ENCODE measurements around the gene THAP8. TPM values are rescaled to one million over a fixed set of nuclear protein-coding genes. Genes with fewer than 3 reads are reported as not detected.

THAP8 gene
- total and polyA plus RNA-seq, 2 of the 13 experiments (the other 11 are each of a cell fraction or from before 2014, with no cell fraction given) = 1.7 to 3.7 TPM

GRCh38 chr19:36008336-36008978, 45.6 kb downstream of the THAP8 start, which contains the start of gene SYNE4 (continued):
- peak; percentile 6 for TF ChIP-seq CTCF (CRISPR knock-in tag; IDR thresholded peaks at IDR 0.05)
- no peak for TF ChIP-seq DNMT1 (CRISPR knock-in tag; IDR thresholded peaks at IDR 0.05)
- no peak for TF ChIP-seq RBAK (CRISPR knock-in tag; IDR thresholded peaks at IDR 0.05)
- no peak for TF ChIP-seq ZZZ3 (CRISPR knock-in tag; IDR thresholded peaks at IDR 0.05; ENCODE audit: borderline replicate concordance)
- peak; percentile 61; the same call in 1 of the 2 replicates for TF ChIP-seq BORCS8-MEF2B (CRISPR knock-in tag; IDR thresholded peaks at IDR 0.05)
- TF ChIP-seq SAFB2 (CRISPR knock-in tag; IDR thresholded peaks at IDR 0.05; ENCODE audit: borderline replicate concordance, low read depth) = no peak; the same call in 1 of the 2 replicates
- TF ChIP-seq TEAD2 (CRISPR knock-in tag; IDR thresholded peaks at IDR 0.05) = no peak
- TF ChIP-seq RAD21 (CRISPR knock-in tag; IDR thresholded peaks at IDR 0.05) = no peak
- TF ChIP-seq, protein P1, sequence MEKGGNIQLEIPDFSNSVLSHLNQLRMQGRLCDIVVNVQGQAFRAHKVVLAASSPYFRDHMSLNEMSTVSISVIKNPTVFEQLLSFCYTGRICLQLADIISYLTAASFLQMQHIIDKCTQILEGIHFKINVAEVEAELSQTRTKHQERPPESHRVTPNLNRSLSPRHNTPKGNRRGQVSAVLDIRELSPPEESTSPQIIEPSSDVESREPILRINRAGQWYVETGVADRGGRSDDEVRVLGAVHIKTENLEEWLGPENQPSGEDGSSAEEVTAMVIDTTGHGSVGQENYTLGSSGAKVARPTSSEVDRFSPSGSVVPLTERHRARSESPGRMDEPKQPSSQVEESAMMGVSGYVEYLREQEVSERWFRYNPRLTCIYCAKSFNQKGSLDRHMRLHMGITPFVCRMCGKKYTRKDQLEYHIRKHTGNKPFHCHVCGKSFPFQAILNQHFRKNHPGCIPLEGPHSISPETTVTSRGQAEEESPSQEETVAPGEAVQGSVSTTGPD (CRISPR knock-in tag; IDR thresholded peaks at IDR 0.05) = no peak
- no peak for TF ChIP-seq TOE1 (CRISPR knock-in tag; IDR thresholded peaks at IDR 0.05)
- no peak for TF ChIP-seq ZMYM2 (CRISPR knock-in tag; IDR thresholded peaks at IDR 0.05)
- TF ChIP-seq BATF2 (CRISPR knock-in tag; IDR thresholded peaks at IDR 0.05) = no peak
- TF ChIP-seq, protein P2, sequence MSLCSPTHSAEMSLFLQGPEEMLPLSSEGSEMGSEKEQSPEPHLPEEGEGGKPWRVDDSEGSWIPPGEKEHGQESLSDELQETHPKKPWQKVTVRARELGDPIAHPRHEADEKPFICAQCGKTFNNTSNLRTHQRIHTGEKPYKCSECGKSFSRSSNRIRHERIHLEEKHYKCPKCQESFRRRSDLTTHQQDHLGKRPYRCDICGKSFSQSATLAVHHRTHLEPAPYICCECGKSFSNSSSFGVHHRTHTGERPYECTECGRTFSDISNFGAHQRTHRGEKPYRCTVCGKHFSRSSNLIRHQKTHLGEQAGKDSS (CRISPR knock-in tag; IDR thresholded peaks at IDR 0.05; ENCODE audit: borderline replicate concordance, low read depth) = 0 out of 2 replicates have a peak, but pooled peaks have one; percentile 60
- TF ChIP-seq RCOR2 (CRISPR knock-in tag; IDR thresholded peaks at IDR 0.05) = 0 out of 2 replicates have a peak, but pooled peaks have one; percentile 21
- no peak for TF ChIP-seq SMAD3 (CRISPR knock-in tag; IDR thresholded peaks at IDR 0.05)
- TF ChIP-seq ZNF569 (CRISPR knock-in tag; IDR thresholded peaks at IDR 0.05; ENCODE audit: borderline replicate concordance) = no peak
- TF ChIP-seq ARID5B (CRISPR knock-in tag; IDR thresholded peaks at IDR 0.05) = no peak
- no peak for TF ChIP-seq ZBTB49 (CRISPR knock-in tag; IDR thresholded peaks at IDR 0.05; ENCODE audit: borderline replicate concordance)
